Activated CD4-positive, alpha-beta T cell treated with anti-CD3 and anti-CD28 coated beads for 48 hours (primary cell): ENCODE measurements around the gene CLASP1.
"Not testable (repeated sequence)": the region's sequence is repeated elsewhere in the genome, so short reads cannot be mapped to it uniquely, and the experiment has no call there.

Source experiments
- DNase-seq: peaks from one replicate; pipeline ENCODE4 v3.0.0-alpha.2; 2020

Gene CLASP1

GRCh38 chr2:121470917-121471316 lies 178.3 kb downstream of the CLASP1 start:
- DNase-seq: no peak

GRCh38 chr2:121469356-121469755 lies 179.9 kb downstream of the CLASP1 start:
- no peak for DNase-seq

- no peak for DNase-seq
Measured at GRCh38 chr2:121468936-121469335, 180.3 kb downstream of the CLASP1 start.

- no peak for DNase-seq
Measured at GRCh38 chr2:121459291-121459690, 190.0 kb downstream of the CLASP1 start.

GRCh38 chr2:121456325-121456724 lies 192.9 kb downstream of the CLASP1 start:
- DNase-seq: no peak

- DNase-seq: no peak
Measured at GRCh38 chr2:121455446-121455845, 193.8 kb downstream of the CLASP1 start.

GRCh38 chr2:121454549-121455090 lies 194.6 kb downstream of the CLASP1 start:
- DNase-seq: no peak

- DNase-seq: no peak
Measured at GRCh38 chr2:121451398-121451797, 197.9 kb downstream of the CLASP1 start.

GRCh38 chr2:121450301-121450700 lies 199.0 kb downstream of the CLASP1 start:
- no peak for DNase-seq

GRCh38 chr2:121446647-121447241 lies 202.5 kb downstream of the CLASP1 start:
- DNase-seq: no peak

GRCh38 chr2:121442889-121443288 lies 206.4 kb downstream of the CLASP1 start:
- no peak for DNase-seq

- not testable (repeated sequence) for DNase-seq
Measured at GRCh38 chr2:121438290-121438689, 211.0 kb downstream of the CLASP1 start.

- DNase-seq: no peak
Measured at GRCh38 chr2:121436918-121437317, 212.3 kb downstream of the CLASP1 start.

- no peak for DNase-seq
Measured at GRCh38 chr2:121435790-121436189, 213.5 kb downstream of the CLASP1 start.

- DNase-seq: no peak
Measured at GRCh38 chr2:121431214-121431613, 218.0 kb downstream of the CLASP1 start.

GRCh38 chr2:121429927-121430520 lies 219.2 kb downstream of the CLASP1 start:
- no peak for DNase-seq

GRCh38 chr2:121429119-121429903 lies 220.0 kb downstream of the CLASP1 start:
- DNase-seq: no peak

GRCh38 chr2:121427187-121427689 lies 222.0 kb downstream of the CLASP1 start:
- DNase-seq: no peak

GRCh38 chr2:121420486-121420885 lies 228.8 kb downstream of the CLASP1 start:
- no peak for DNase-seq

GRCh38 chr2:121419081-121419699 lies 230.1 kb downstream of the CLASP1 start:
- no peak for DNase-seq

GRCh38 chr2:121418494-121419058 lies 230.7 kb downstream of the CLASP1 start:
- DNase-seq: no peak

- DNase-seq: no peak
Measured at GRCh38 chr2:121417826-121418225, 231.4 kb downstream of the CLASP1 start.

- DNase-seq: no peak
Measured at GRCh38 chr2:121415727-121416126, 233.5 kb downstream of the CLASP1 start.
